Measurements from ENCODE around the gene AGBL3.

DNA sequence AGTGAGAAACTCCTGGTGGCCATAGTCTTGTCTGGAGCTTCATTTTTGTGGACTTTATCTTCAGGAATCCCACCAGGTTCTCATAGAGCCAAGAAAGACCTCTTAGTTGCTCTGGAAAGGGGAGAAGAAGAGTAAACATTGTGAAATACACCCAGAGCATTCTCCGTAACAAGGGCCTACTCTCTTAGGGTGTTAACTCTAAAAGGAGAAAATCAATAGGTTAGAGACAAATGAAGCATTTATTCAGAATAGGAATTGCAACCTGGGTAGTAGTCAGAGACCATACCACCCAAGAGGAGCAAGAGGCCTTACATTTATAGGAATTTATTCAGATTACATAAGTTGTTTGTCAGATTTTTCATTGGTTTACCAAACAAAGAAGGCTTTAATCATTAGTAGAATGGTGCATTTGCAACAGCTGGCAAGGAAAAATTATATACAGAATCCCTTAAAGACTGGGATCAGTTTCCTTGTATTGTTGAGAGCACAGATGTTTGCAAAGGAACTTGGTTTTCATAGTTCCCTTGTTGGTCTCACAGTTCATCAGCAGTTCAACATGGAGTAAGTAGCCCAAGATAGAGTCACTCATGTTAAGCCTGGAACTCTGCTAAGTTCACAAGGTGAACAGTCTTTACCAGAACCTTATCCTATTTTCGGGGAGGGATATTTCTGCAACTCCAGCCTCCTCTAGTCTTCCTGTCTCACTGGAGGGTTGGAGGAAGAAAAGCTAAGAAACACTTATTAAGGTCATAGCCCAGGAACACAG, 108.3 kb downstream of the AGBL3 start:
- TF ChIP-seq EZH2 (IDR thresholded peaks at IDR 0.05; ENCODE audit: borderline replicate concordance, low read length): no peak
- TF ChIP-seq, protein P1, sequence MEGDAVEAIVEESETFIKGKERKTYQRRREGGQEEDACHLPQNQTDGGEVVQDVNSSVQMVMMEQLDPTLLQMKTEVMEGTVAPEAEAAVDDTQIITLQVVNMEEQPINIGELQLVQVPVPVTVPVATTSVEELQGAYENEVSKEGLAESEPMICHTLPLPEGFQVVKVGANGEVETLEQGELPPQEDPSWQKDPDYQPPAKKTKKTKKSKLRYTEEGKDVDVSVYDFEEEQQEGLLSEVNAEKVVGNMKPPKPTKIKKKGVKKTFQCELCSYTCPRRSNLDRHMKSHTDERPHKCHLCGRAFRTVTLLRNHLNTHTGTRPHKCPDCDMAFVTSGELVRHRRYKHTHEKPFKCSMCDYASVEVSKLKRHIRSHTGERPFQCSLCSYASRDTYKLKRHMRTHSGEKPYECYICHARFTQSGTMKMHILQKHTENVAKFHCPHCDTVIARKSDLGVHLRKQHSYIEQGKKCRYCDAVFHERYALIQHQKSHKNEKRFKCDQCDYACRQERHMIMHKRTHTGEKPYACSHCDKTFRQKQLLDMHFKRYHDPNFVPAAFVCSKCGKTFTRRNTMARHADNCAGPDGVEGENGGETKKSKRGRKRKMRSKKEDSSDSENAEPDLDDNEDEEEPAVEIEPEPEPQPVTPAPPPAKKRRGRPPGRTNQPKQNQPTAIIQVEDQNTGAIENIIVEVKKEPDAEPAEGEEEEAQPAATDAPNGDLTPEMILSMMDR (conservative IDR thresholded peaks at IDR 0.05 in 1 of 2, IDR thresholded peaks at IDR 0.05 in 1 of 2; ENCODE audit: extremely low read depth in 1 of 2, insufficient read depth in 1 of 2, low read depth in 1 of 2, low read length in 2 of 2): no peak
